Neural cell (in vitro differentiated cells): ENCODE measurements around the gene BCL2L14. TPM values are rescaled to one million over a fixed set of nuclear protein-coding genes. Genes with fewer than 3 reads are reported as not detected.

Source experiments
- H2AFZ ChIP-seq: fragments of 200-600, 300-800 bp; sonication (generic), shearing (Covaris generic); 2 replicates; pipeline ENCODE4 v1.6.0; 2014; ENCODE audit warnings: low read depth, mild to moderate bottlenecking, antibody characterized with exemption, low read length, moderate library complexity
- H3F3A ChIP-seq: fragments of 200-600 bp; shearing (Covaris generic); 2 replicates; pipeline ENCODE4 v1.6.1; 2016; ENCODE audit warnings: mild to moderate bottlenecking, moderate library complexity, mixed read lengths, antibody characterized with exemption, low read length; ENCODE audit not compliant: insufficient read depth, poor library complexity, severe bottlenecking
- H3K27ac ChIP-seq: fragments of 200-600, 300-800 bp; sonication (generic), shearing (Covaris generic); 2 replicates; pipeline ENCODE4 v1.5.1; 2014; ENCODE audit warnings: mild to moderate bottlenecking, low read length, moderate library complexity
- H3K27me3 ChIP-seq: fragments of 300-800, 200-600 bp; sonication (generic), shearing (Covaris generic); 2 replicates; pipeline ENCODE4 v1.6.0; 2014; ENCODE audit warnings: mild to moderate bottlenecking, low read depth, low read length, moderate library complexity; ENCODE audit not compliant: insufficient read depth
- H3K36me3 ChIP-seq: fragments of 300-800, 200-600 bp; sonication (generic), shearing (Covaris generic); 2 replicates; pipeline ENCODE4 v1.5.1; 2014; ENCODE audit warnings: mild to moderate bottlenecking, antibody characterized with exemption, low read length, moderate library complexity; ENCODE audit not compliant: insufficient read depth
- H3K4me2 ChIP-seq: fragments of 300-800, 200-600 bp; sonication (generic), shearing (Covaris generic); 2 replicates; pipeline ENCODE4 v1.6.0; 2014; ENCODE audit warnings: mild to moderate bottlenecking, low read length
- H3K4me3 ChIP-seq: fragments of 300-800, 200-600 bp; sonication (generic), shearing (Covaris generic); 2 replicates; pipeline ENCODE4 v1.5.1; 2014; ENCODE audit warnings: mild to moderate bottlenecking, low read length, moderate library complexity
- H3K79me2 ChIP-seq: fragments of 200-600 bp; shearing (Covaris generic); replicated peaks from 2 replicates; pipeline ENCODE4 v1.6.0; 2014; ENCODE audit warnings: mild to moderate bottlenecking, low read length, moderate library complexity; ENCODE audit not compliant: insufficient read depth
- H3K9ac ChIP-seq: fragments of 300-800, 200-600 bp; sonication (generic), shearing (Covaris generic); 2 replicates; pipeline ENCODE4 v1.6.1; 2016; ENCODE audit warnings: mild to moderate bottlenecking, low read length, mixed read lengths
- H3K9me2 ChIP-seq: fragments of 200-600 bp; shearing (Covaris generic); 2 replicates; pipeline ENCODE4 v1.6.1; 2016; ENCODE audit warnings: mild to moderate bottlenecking, low read length, mixed read lengths; ENCODE audit not compliant: insufficient read depth
- H3K9me3 ChIP-seq: fragments of 200-600, 300-800 bp; sonication (generic), shearing (Covaris generic); 2 replicates; pipeline ENCODE4 v1.6.1; 2016; ENCODE audit warnings: mild to moderate bottlenecking, mixed run types, low read length, moderate library complexity, mixed read lengths
- H4K20me1 ChIP-seq: fragments of 200-600 bp; shearing (Covaris generic); 2 replicates; pipeline ENCODE4 v1.6.1; 2016; ENCODE audit warnings: mild to moderate bottlenecking, mixed run types; ENCODE audit not compliant: insufficient read depth
- EP300 ChIP-seq: fragments of 450-650 bp; conservative IDR thresholded peaks from 2 replicates; pipeline ENCODE4 v1.6.1; 2014; ENCODE audit warnings: antibody characterized with exemption, mild to moderate bottlenecking, moderate library complexity; ENCODE audit not compliant: poor library complexity, severe bottlenecking
- EZH2 ChIP-seq: fragments of 200-600, 300-800 bp; shearing (Covaris generic), sonication (generic); IDR thresholded peaks from 2 replicates; pipeline ENCODE4 v1.6.1; 2014; ENCODE audit warnings: antibody characterized with exemption, low read length, borderline replicate concordance, mild to moderate bottlenecking; ENCODE audit not compliant: insufficient read depth, poor library complexity, severe bottlenecking
- MXI1 ChIP-seq: fragments of 450-650 bp; conservative IDR thresholded peaks from 2 replicates; pipeline ENCODE4 v1.6.1; 2014; ENCODE audit warnings: antibody characterized with exemption, mild to moderate bottlenecking; ENCODE audit not compliant: poor library complexity, severe bottlenecking
- POLR2AphosphoS5 ChIP-seq: IDR thresholded peaks from 2 replicates; pipeline ENCODE4 v1.6.1; 2012
- RAD21 ChIP-seq: fragments of 450-650 bp; conservative IDR thresholded peaks from 2 replicates; pipeline ENCODE4 v1.6.1; 2014; ENCODE audit warnings: antibody characterized with exemption, mild to moderate bottlenecking, moderate library complexity
- SMC3 ChIP-seq: fragments of 450-650 bp; conservative IDR thresholded peaks from 2 replicates; pipeline ENCODE4 v1.6.1; 2014; ENCODE audit warnings: antibody characterized with exemption, mild to moderate bottlenecking, moderate library complexity; ENCODE audit not compliant: poor library complexity
- TAF1 ChIP-seq: IDR thresholded peaks from 2 replicates; pipeline ENCODE4 v1.6.1; 2012; ENCODE audit warnings: low read depth
- polyA plus RNA-seq: library from polyadenylated mRNA; depleted of rRNA; stranded (reverse); fragments of >200 nt; gene quantifications from 2 replicates; pipeline ENCODE4 v1.2.3, GENCODE V29; 2014
- TF ChIP-seq, protein P1 (sequence below): IDR thresholded peaks from 2 replicates; pipeline ENCODE4 v1.6.1; 2012; ENCODE audit warnings: borderline replicate concordance
- TF ChIP-seq, protein P2 (sequence below): fragments of 450-650 bp; IDR thresholded peaks from 2 replicates; pipeline ENCODE4 v1.5.1; 2014; ENCODE audit warnings: antibody characterized with exemption, mild to moderate bottlenecking, moderate library complexity; ENCODE audit not compliant: poor library complexity, severe bottlenecking

The BCL2L14 gene
- polyA plus RNA-seq, 1 donor from 2014 or later = not detected

DNA sequence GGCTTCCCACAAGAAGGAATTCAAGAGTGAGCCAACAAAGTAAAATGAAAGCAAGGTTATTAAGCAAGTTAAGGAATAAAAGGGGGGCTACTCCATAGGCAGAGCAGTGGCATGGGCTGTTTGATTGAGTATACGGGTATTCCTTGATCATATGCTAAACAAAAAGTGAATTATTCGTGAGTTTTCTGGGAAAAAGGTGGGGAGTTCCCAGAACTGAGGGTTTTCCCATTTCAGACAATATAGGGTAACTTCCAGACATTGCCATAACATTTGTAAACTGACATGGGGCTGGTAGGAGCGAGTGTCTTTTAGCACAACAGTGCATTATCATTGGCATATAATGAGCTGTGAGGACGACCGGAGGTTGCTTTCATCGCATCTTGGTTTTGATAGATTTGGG, 2.0 kb upstream of the BCL2L14 start:
- no peaks in the 10 kb centered on the region for H3K9me3 ChIP-seq
- no peaks in the 10 kb centered on the region for H3K9me2 ChIP-seq
- H3K27ac ChIP-seq = no peak overlapping the region
- H3K36me3 ChIP-seq = no peaks in the 10 kb centered on the region
- no peaks in the 10 kb centered on the region for H3K79me2 ChIP-seq
- H2AFZ ChIP-seq = no peak overlapping the region
- no peak overlapping the region for H3K9ac ChIP-seq
- no peaks in the 10 kb centered on the region for H4K20me1 ChIP-seq
- H3F3A ChIP-seq = no peaks in the 10 kb centered on the region
- no peak overlapping the region for H3K4me2 ChIP-seq
- TF ChIP-seq EP300 = no peak
- no peak for TF ChIP-seq SMC3
- TF ChIP-seq, protein P1, sequence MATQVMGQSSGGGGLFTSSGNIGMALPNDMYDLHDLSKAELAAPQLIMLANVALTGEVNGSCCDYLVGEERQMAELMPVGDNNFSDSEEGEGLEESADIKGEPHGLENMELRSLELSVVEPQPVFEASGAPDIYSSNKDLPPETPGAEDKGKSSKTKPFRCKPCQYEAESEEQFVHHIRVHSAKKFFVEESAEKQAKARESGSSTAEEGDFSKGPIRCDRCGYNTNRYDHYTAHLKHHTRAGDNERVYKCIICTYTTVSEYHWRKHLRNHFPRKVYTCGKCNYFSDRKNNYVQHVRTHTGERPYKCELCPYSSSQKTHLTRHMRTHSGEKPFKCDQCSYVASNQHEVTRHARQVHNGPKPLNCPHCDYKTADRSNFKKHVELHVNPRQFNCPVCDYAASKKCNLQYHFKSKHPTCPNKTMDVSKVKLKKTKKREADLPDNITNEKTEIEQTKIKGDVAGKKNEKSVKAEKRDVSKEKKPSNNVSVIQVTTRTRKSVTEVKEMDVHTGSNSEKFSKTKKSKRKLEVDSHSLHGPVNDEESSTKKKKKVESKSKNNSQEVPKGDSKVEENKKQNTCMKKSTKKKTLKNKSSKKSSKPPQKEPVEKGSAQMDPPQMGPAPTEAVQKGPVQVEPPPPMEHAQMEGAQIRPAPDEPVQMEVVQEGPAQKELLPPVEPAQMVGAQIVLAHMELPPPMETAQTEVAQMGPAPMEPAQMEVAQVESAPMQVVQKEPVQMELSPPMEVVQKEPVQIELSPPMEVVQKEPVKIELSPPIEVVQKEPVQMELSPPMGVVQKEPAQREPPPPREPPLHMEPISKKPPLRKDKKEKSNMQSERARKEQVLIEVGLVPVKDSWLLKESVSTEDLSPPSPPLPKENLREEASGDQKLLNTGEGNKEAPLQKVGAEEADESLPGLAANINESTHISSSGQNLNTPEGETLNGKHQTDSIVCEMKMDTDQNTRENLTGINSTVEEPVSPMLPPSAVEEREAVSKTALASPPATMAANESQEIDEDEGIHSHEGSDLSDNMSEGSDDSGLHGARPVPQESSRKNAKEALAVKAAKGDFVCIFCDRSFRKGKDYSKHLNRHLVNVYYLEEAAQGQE = no peak
- TF ChIP-seq MXI1 = no peak
- H3K4me3 ChIP-seq = no peak overlapping the region
- H3K27me3 ChIP-seq = no peaks in the 10 kb centered on the region

DNA sequence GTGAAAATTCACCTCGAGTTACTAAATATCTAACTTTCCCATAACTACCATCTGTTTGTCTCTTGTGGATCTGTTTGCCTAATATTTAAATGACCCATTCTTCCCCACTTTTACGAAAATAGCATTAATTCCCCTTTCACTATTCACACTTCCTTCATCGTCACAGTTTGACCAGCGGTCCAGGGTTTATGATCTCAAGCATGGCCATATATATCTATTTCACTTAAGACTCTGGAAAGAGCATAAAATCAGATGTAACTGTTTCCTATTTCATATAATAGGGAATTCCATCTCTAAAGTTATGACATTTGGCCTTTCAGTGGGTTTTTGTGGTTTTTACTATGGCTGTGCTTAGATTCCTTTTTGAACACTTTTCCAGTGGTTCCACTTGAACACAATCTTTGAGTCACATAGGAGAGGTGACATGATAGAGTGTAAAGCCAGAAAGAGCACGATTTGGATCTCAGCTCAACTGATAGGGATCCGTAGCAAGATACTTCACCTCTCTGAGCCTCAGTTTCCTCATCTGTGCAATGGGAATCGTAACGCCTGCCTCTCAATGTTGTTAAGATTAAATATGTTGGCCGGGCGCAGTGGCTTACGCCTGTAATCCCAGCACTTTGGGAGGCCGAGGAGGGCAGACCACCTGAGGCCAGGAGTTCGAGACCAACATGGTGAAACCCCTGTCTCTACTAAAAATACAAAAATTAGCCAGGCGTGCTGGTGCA, 754 bp upstream of the BCL2L14 start:
- Histone ChIP-seq H3K9me3 (no peaks in the 10 kb centered on the region), H3K9ac (no peak overlapping the region), H3K27me3 (no peaks in the 10 kb centered on the region), H3F3A (no peaks in the 10 kb centered on the region), H2AFZ (no peak overlapping the region), H3K79me2 (no peaks in the 10 kb centered on the region), H4K20me1 (no peaks in the 10 kb centered on the region), H3K4me2 (no peak overlapping the region), H3K9me2 (no peaks in the 10 kb centered on the region), H3K27ac (no peak overlapping the region), H3K36me3 (no peaks in the 10 kb centered on the region), H3K4me3 (no peak overlapping the region)
- TF ChIP-seq SMC3 (no peak), EZH2 (no peak), EP300 (no peak), TAF1 (no peak), RAD21 (no peak), POLR2AphosphoS5 (no peak), MXI1 (no peak)
- TF ChIP-seq, protein P1 = no peak
- TF ChIP-seq, protein P2, sequence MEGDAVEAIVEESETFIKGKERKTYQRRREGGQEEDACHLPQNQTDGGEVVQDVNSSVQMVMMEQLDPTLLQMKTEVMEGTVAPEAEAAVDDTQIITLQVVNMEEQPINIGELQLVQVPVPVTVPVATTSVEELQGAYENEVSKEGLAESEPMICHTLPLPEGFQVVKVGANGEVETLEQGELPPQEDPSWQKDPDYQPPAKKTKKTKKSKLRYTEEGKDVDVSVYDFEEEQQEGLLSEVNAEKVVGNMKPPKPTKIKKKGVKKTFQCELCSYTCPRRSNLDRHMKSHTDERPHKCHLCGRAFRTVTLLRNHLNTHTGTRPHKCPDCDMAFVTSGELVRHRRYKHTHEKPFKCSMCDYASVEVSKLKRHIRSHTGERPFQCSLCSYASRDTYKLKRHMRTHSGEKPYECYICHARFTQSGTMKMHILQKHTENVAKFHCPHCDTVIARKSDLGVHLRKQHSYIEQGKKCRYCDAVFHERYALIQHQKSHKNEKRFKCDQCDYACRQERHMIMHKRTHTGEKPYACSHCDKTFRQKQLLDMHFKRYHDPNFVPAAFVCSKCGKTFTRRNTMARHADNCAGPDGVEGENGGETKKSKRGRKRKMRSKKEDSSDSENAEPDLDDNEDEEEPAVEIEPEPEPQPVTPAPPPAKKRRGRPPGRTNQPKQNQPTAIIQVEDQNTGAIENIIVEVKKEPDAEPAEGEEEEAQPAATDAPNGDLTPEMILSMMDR = no peak
